ENCODE results near the gene NGLY1.

The NGLY1 gene

DNA sequence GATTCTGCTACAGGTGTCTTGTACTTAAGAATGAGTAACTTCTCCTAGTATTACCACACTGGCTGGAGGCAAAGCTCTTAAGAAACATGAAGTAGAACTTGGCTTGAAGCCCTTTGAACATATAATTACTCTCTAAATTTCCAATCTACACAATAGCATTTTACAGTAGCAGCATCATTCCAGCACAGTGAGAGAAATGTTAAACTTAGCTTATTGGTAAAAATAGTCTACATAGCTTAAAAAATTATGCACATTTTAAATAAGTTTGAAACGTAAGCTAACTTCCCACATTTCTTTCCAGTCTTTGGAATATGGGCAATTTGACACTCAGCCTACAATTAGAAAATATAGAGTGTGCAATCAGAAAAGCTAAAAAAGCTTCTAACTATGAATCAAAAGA is 85.7 kb downstream of the NGLY1 start:
- Histone ChIP-seq H3K36me3 (replicated peaks; ENCODE audit: low read depth, low read length) (no peaks in the 10 kb centered on the region), H3K27ac (ENCODE audit: low read length) (no peak overlapping the region), H3K4me2 (ENCODE audit: low read length) (no peak overlapping the region), H3K9me3 (ENCODE audit: insufficient read depth, low read length) (no peaks in the 10 kb centered on the region), H3K27me3 (ENCODE audit: low read depth, low read length) (peaks cover 4% of the 10 kb centered on the region; the same call in 1 of the 2 replicates), H3K79me2 (ENCODE audit: low read length) (no peaks in the 10 kb centered on the region), H3K4me3 (ENCODE audit: low read length) (no peak overlapping the region), H3K9ac (ENCODE audit: low read length) (no peak overlapping the region), H2AFZ (ENCODE audit: low read depth, low read length) (no peak overlapping the region), H3K4me1 (ENCODE audit: low read length) (peaks cover 14% of the 10 kb centered on the region), H4K20me1 (ENCODE audit: insufficient read depth, low read length) (no peaks in the 10 kb centered on the region)
- no peak for TF ChIP-seq CTCF (IDR thresholded peaks at IDR 0.05; ENCODE audit: low read depth, low read length)
- no peak for TF ChIP-seq EZH2phosphoT487 (IDR thresholded peaks at IDR 0.05; ENCODE audit: low read depth)

- Histone ChIP-seq H3K9me3 (ENCODE audit: insufficient read depth, low read length) (no peaks in the 10 kb centered on the region), H2AFZ (ENCODE audit: low read depth, low read length) (no peak overlapping the region), H3K9ac (ENCODE audit: low read length) (no peak overlapping the region), H3K27ac (ENCODE audit: low read length) (no peak overlapping the region), H3K27me3 (ENCODE audit: low read depth, low read length) (peaks cover 19% of the 10 kb centered on the region), H3K4me3 (ENCODE audit: low read length) (no peak overlapping the region), H4K20me1 (ENCODE audit: insufficient read depth, low read length) (no peaks in the 10 kb centered on the region), H3K4me1 (ENCODE audit: low read length) (peaks cover 14% of the 10 kb centered on the region), H3K79me2 (ENCODE audit: low read length) (no peaks in the 10 kb centered on the region), H3K4me2 (ENCODE audit: low read length) (peak overlapping the region; percentile 23; the same call in 1 of the 2 replicates), H3K36me3 (replicated peaks; ENCODE audit: low read depth, low read length) (no peaks in the 10 kb centered on the region)
- TF ChIP-seq CTCF (IDR thresholded peaks at IDR 0.05; ENCODE audit: low read depth, low read length), result no peak
- TF ChIP-seq EZH2phosphoT487 (IDR thresholded peaks at IDR 0.05; ENCODE audit: low read depth), result no peak
Observed at GRCh38 chr3:25695731-25696420, 87.4 kb downstream of the NGLY1 start.

DNA sequence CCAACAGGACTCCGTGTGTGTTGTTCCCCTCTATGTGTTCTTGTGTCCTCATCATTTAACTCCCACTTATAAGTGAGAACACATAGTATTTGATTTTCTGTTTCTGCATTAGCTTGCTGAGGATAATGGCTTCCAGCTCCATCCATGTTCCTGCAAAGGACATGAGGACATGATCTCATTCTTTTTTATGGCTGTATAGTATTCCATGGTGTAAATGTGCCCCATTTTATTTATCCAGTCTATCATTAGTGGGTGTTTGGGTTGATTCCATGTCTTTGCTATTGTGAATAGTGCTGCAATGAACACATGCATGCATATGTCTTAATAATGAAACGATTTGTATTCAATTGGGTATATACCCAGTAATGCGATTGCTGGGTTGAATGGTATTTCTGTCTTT is 90.0 kb downstream of the NGLY1 start:
- H3K4me3 ChIP-seq (ENCODE audit: low read length), result no peak overlapping the region
- H3K4me1 ChIP-seq (ENCODE audit: low read length), result peaks cover 14% of the 10 kb centered on the region
- H3K4me2 ChIP-seq (ENCODE audit: low read length), result no peak overlapping the region
- H3K79me2 ChIP-seq (ENCODE audit: low read length), result no peaks in the 10 kb centered on the region
- peaks cover 33% of the 10 kb centered on the region for H3K27me3 ChIP-seq (ENCODE audit: low read depth, low read length)
- H3K9me3 ChIP-seq (ENCODE audit: insufficient read depth, low read length), result no peaks in the 10 kb centered on the region
- no peaks in the 10 kb centered on the region for H4K20me1 ChIP-seq (ENCODE audit: insufficient read depth, low read length)
- no peak overlapping the region for H2AFZ ChIP-seq (ENCODE audit: low read depth, low read length)
- H3K36me3 ChIP-seq (replicated peaks; ENCODE audit: low read depth, low read length), result no peaks in the 10 kb centered on the region
- TF ChIP-seq EZH2phosphoT487 (IDR thresholded peaks at IDR 0.05; ENCODE audit: low read depth) (no peak), CTCF (IDR thresholded peaks at IDR 0.05; ENCODE audit: low read depth, low read length) (no peak)
- H3K27ac ChIP-seq (ENCODE audit: low read length), result no peak overlapping the region
- no peak overlapping the region for H3K9ac ChIP-seq (ENCODE audit: low read length)

DNA sequence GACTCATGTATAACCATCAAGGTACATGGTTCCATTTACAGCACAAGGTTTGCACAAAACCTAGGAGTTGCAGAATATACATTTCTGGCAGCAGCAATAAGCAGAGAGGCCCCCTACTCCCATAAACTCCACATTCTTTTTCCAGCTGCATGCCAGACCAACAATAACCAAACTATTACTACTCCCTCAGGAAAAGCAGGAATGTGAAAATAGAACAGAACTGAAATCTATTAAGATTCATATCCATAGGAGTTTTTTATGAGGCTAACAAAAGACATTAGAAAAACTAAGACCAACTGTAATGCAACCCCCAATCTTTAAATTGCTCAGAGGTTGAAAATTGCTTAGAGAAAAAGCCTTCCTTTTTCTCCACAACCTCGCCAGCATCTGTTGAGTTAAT is 90.9 kb downstream of the NGLY1 start:
- no peak overlapping the region for H3K4me2 ChIP-seq (ENCODE audit: low read length)

More for the DNA sequence above, 90.9 kb downstream of the NGLY1 start:
- Histone ChIP-seq H3K79me2 (ENCODE audit: low read length) (no peaks in the 10 kb centered on the region), H4K20me1 (ENCODE audit: insufficient read depth, low read length) (no peaks in the 10 kb centered on the region), H3K4me3 (ENCODE audit: low read length) (no peak overlapping the region), H3K9me3 (ENCODE audit: insufficient read depth, low read length) (no peaks in the 10 kb centered on the region), H3K4me1 (ENCODE audit: low read length) (peaks cover 14% of the 10 kb centered on the region), H3K9ac (ENCODE audit: low read length) (no peak overlapping the region), H2AFZ (ENCODE audit: low read depth, low read length) (no peak overlapping the region), H3K27ac (ENCODE audit: low read length) (no peak overlapping the region), H3K27me3 (ENCODE audit: low read depth, low read length) (peaks cover 37% of the 10 kb centered on the region), H3K36me3 (replicated peaks; ENCODE audit: low read depth, low read length) (no peaks in the 10 kb centered on the region)
- no peak for TF ChIP-seq CTCF (IDR thresholded peaks at IDR 0.05; ENCODE audit: low read depth, low read length)
- TF ChIP-seq EZH2phosphoT487 (IDR thresholded peaks at IDR 0.05; ENCODE audit: low read depth), result no peak
